EH (cell line): Measurements from ENCODE around the gene ZBTB7C.

Experiments
- DNase-seq: peaks from one replicate; pipeline ENCODE4 v3.0.0-alpha.2; 2015; ENCODE audit warnings: low read depth

ZBTB7C gene

DNA sequence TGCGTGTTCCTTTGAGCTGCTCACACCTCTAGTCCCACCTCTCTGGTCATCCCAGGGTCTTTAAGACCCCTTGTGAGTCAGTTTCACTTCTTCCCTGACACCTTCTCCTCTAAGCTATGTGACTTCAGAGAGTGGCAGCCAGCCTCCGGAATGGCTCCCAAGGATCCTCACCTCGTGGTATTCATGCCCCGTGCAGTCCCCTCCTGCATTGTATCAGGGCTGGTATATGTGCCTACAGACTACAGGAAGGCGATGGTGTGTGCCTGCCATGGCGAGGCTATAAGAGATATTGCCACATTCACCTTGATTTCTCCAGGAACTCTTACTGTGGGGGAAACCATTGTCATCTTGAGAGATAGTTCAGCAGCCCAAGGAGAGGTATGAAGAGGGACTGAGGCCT is 350.7 kb downstream of the ZBTB7C start:
- no peak for DNase-seq

- no peak for DNase-seq
Measured at GRCh38 chr18:48057018-48057417, 352.2 kb downstream of the ZBTB7C start.

DNA sequence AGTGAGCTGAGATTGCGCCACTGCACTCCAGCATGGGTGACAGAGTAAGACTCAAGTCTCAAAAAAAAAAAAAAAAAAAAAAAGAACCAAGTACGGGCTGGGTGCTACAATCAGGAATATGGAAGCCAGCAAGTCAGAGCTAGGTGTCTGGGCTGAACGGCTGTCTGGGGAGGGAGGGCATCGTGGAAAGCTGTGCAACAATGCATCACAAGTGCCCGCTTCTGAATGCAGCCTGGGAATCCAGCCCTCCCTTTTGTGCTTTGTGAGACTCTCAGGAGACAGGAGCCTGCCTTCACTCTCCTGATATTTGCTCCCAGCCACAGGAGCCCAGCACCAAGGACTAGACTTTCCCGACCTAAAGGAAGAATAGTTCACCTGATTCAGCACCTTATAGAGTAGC is 353.8 kb downstream of the ZBTB7C start:
- DNase-seq, result no peak

DNA sequence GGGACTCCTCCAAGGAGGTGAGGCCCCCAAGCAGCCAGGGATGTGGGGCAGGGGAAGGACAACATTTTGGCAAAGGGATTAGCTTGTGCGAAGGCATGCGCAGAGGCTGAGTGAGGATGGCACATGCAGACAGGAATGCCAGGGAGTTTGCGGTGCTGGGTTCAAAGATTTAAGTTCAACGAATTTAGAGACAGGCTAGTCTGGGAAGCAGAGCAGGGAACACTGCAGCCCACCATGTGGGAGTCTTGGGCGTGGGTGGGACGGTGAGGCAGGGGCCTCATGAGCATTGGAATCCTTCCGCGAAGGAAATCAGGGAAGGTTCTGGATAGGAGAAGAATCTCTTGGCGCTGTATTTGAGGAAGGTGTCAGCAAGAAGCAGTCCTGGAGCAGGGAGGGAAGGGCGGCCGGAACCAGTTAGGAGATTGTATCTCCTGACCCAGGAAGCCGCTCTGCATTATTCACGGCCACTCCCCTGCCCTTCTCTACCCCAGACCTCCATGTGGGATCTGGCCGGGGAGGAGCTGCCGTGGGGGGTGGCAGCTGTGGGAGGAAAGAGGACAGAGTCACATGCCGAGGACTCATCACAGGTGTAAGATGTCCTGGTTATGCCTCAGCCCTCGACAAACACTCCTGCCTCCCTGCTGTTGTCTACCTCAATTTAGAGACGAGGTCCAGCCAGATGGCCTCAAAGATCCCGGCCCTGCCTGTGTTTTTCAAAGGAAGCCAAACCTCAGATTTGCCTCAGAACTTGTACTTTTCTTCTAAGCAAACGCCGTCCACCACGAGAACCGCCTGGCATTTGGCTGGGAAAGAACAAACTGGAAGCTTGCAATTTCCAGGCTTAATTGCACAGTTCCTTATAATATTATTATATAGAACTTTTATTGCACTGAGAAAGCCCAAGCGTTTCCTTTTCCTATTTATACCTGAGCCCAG is 355.0 kb downstream of the ZBTB7C start:
- DNase-seq, result no peak

- DNase-seq, result no peak
Measured at GRCh38 chr18:48052842-48053241, 356.3 kb downstream of the ZBTB7C start.

GRCh38 chr18:48051945-48052840 is 357.0 kb downstream of the ZBTB7C start:
- DNase-seq, result no peak

DNA sequence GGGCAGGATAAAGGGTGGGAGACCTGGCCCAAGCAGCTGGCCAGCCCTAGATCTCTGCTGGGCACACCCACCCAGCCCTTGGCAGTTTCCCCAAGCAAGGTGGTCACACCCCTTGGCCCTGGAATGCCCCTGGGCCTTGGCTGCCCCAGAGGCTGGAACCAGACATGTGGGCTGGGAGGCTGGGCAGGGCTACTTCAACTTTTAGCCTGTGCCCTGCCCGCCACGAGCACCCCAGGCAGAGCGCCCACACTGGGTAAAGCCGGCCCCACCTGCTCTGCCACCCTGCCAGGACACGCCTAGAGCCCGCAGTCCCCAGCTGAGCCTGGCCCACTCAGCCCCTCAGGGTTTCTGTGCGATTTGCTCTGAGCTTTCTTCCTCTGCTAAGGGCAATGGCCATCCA is 359.0 kb downstream of the ZBTB7C start:
- no peak for DNase-seq

GRCh38 chr18:48049757-48050156 is 359.4 kb downstream of the ZBTB7C start:
- no peak for DNase-seq

DNA sequence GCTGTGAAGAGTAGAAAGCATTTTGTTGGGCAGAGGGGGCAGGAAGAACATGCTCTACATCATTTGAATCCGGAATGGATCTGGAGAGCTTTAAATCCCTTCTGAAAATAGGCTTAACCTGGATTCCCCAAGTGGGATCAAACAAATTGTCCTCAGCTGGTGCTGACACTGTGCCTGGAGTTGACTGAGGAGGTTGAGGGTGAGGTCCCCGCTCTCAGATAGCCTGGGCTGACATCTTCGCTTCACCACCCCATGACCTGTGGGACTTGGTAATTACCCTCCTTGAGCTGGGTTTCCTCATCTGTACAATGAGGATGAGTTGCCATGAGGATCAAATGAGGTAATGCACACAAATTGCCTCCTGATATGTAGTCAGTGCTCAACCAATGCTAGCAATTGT is 360.9 kb downstream of the ZBTB7C start:
- no peak for DNase-seq

DNA sequence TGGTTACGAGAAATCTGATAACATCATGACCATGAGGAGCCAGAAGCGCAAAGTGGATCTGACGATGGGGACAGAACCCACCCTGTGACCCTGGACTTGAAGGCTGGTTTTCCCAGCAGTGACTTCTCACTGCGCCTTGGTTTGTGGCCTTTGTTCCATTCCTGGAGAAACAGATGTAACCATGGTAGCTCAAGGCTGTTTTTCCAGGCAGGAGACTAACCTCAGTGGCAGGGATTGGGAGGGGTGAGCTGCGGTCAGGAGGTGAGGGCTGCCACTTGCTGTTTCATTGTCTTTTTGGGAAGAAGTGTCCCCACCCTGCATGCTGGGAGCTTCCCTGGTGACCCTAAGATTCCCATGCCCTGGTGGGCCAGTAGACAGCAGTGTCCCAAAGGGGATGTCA is 362.3 kb downstream of the ZBTB7C start:
- no peak for DNase-seq

GRCh38 chr18:48045744-48046143 is 363.4 kb downstream of the ZBTB7C start:
- no peak for DNase-seq

DNA sequence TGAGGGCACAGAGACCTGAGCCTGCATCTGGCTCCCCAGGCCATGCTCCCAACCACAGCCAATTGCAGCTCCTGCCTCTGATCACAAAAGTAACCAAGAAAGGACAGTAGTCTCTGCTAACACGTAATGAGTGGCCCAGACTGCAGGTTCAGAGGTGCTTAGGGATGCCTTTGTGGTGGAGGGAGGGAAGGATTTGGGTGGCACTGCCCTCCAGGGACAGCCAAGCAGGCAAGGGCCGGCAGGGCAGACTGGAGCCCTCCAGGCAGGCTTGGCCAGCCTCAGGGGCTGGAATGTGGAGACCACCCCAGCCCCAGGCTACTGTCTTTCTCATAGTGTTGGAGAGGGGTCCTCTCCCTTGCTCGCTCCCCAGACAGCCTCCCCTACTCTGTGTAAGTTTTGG is 364.2 kb downstream of the ZBTB7C start:
- DNase-seq, result no peak

GRCh38 chr18:48043166-48043565 is 366.0 kb downstream of the ZBTB7C start:
- DNase-seq, result no peak

- DNase-seq, result no peak
Measured at GRCh38 chr18:48042431-48042830, 366.8 kb downstream of the ZBTB7C start.

- DNase-seq, result no peak
Measured at GRCh38 chr18:48040457-48041110, 368.6 kb downstream of the ZBTB7C start.

GRCh38 chr18:48039769-48040215 is 369.4 kb downstream of the ZBTB7C start:
- no peak for DNase-seq

DNA sequence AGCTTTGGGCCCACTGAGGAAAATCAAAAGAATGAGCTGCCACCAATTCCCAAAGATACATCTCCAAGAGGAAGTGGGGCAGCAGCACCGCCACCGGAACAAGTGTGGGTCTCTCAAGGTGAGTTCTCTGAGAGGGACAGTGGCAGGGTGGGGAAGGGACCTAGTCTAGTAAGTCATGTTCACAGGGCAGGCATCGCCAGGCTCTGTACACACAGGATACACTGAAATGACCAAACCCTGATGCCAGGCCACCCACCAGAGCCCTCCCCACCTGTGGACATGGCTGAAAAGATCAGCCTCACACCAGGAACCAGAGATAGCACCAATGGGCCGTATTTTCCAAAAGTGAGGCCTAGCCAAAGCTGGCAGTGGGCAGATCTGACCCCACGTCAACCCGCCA is 370.5 kb downstream of the ZBTB7C start:
- DNase-seq, result no peak

GRCh38 chr18:48037481-48038271 is 371.5 kb downstream of the ZBTB7C start:
- no peak for DNase-seq

- no peak for DNase-seq
Measured at GRCh38 chr18:48036641-48037421, 372.4 kb downstream of the ZBTB7C start.

DNA sequence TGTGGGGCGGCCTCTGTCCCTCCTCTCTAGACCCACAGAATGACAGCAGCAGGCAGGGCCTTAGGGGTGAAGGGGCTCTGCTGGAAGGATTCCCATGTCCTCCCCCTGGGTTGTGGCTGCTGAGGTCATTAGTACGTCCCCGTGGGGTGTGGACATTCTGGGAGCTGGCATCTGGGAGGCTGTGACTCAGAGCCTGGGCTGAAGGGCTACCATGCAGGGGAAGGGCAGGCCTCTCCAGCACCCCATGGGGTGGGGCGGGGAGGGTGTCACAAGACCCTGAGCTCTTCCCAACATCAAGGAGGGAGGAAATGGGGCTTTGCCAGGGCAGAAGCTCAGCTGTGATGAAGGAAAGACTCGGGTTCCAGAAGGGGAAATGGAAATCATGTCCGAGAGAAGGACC is 373.0 kb downstream of the ZBTB7C start:
- DNase-seq, result no peak

DNA sequence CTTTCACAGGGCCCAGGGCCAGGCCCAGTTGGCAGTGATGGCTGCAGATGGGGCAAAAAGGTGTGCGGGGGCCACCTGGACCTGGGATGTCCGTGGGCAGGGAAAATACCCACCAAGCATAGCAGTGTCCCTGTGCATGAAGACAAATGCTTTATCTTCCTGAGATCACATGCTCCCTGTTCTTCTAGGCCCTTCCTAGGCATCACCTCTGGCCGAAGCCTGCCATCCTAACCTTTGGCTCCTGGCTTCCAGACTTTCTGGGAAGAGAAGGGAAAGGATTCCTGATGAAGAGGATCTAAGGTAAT is 373.7 kb downstream of the ZBTB7C start:
- no peak for DNase-seq
